GM12872 (cell line): ENCODE results near the gene FRRS1L.

ENCODE experiments used
- TF ChIP-seq, protein P1 (sequence below): IDR thresholded peaks from 3 replicates; pipeline ENCODE4 v1.5.1; 2011; ENCODE audit warnings: low read depth, mild to moderate bottlenecking, low read length, moderate library complexity; ENCODE audit not compliant: insufficient read depth

The FRRS1L gene

DNA sequence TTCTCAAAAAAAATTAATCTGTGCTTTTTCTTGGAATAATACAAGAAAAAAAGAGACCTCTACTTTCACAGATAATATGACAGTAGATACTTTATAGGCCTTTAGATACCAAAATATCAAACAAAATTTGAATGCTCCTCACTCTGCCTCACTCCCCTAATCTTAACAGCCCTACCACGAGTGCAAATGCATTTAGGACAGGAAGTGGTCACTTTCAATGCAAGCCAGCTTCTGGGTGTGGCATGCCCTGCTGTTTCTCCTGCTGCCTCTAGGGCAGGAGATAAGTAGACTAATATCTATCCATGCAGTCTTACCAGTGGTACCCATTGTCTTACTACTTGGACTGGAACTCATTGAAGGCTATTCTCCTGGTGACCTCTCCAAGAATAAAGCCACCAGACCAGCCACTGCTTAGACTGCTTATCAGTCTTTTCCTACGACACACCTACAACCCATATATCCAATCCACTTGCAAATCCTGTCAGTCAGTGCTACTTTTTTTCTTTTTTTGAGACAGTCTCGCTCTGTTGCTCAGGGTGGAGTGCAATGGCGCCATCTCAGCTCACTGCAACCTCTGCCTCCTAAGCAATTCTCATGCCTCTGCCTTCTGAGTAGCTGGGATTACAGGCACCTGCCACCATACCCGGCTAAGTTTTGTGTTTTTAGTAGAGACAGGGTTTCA, 23.0 kb downstream of the FRRS1L start:
- TF ChIP-seq, protein P1, sequence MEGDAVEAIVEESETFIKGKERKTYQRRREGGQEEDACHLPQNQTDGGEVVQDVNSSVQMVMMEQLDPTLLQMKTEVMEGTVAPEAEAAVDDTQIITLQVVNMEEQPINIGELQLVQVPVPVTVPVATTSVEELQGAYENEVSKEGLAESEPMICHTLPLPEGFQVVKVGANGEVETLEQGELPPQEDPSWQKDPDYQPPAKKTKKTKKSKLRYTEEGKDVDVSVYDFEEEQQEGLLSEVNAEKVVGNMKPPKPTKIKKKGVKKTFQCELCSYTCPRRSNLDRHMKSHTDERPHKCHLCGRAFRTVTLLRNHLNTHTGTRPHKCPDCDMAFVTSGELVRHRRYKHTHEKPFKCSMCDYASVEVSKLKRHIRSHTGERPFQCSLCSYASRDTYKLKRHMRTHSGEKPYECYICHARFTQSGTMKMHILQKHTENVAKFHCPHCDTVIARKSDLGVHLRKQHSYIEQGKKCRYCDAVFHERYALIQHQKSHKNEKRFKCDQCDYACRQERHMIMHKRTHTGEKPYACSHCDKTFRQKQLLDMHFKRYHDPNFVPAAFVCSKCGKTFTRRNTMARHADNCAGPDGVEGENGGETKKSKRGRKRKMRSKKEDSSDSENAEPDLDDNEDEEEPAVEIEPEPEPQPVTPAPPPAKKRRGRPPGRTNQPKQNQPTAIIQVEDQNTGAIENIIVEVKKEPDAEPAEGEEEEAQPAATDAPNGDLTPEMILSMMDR, result peak; percentile 72

GRCh38 chr9:109141375-109141774, 25.7 kb downstream of the FRRS1L start:
- TF ChIP-seq, protein P1, result no peak

GRCh38 chr9:109139851-109140250, 27.2 kb downstream of the FRRS1L start:
- TF ChIP-seq, protein P1, result no peak

DNA sequence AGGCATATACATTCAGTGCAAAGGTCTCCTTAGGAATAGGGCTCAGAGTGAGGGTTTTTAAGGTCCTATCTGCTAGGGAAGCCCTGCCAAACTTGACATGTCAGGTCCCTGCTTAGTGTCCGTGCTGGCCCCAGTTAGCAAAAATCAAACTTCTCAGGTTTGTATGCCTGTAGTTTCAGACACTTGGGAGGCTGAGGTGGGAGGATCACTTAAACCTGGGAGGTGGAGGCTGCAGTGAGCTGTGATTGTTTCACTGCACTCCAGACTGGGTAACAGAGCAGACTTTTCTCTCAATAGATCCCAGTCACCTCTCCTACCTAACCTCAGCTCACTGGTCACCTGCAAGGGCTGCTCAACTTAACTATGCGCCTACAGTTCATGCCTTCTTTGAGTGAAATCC, 28.6 kb downstream of the FRRS1L start:
- TF ChIP-seq, protein P1, result no peak

DNA sequence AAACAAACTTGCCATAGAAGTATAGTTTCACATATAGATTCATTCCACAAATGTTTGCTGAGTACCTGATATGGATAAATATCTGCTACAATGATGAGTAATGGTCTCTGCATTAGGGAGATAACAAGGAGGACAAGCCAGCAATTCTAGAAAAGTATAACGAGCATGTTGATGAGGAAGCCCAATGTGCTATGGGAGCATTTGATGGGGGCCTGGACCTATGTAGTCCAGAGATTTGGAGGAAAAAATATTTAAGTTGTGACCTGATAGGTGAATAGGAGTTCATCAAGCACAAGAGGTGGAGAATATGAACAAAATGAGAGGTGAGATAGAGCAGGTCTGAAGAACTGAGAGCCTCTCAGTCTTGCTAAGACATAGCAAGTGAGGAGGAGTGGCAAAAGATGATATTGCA, 32.9 kb downstream of the FRRS1L start:
- TF ChIP-seq, protein P1, result no peak

GRCh38 chr9:109133533-109133932, 33.5 kb downstream of the FRRS1L start:
- TF ChIP-seq, protein P1, result no peak

- TF ChIP-seq, protein P1, result no peak
Measured at GRCh38 chr9:109132567-109133021, 34.5 kb downstream of the FRRS1L start.
